Glomerular endothelial cell (primary cell): ENCODE results near the gene USP34. TPM values are rescaled to one million over a fixed set of nuclear protein-coding genes. Genes with fewer than 3 reads are reported as not detected.

Experiments used
- DNase-seq: peaks from one replicate; pipeline ENCODE4 v3.0.0-alpha.2; 2011; ENCODE audit warnings: low read depth, low spot score; ENCODE audit errors: extremely low read depth
- total RNA-seq: library from RNA; depleted of rRNA; stranded (reverse); fragments of >200 nt; gene quantifications from 2 replicates; pipeline ENCODE4 v1.2.3, GENCODE V29; 2015

USP34 gene
- total RNA-seq, 1 donor from 2014 or later: 94.1 TPM

GRCh38 chr2:61327173-61327572 is 143.7 kb downstream of the USP34 start:
- no peak for DNase-seq

- DNase-seq: no peak
These were observed 144.5 kb downstream of the USP34 start for GRCh38 chr2:61326423-61326822.

- no peak for DNase-seq
These were observed 150.7 kb downstream of the USP34 start for GRCh38 chr2:61320181-61320580.

GRCh38 chr2:61318553-61318952 is 152.3 kb downstream of the USP34 start:
- DNase-seq: no peak

- DNase-seq: no peak
These were observed 174.9 kb downstream of the USP34 start for GRCh38 chr2:61295981-61296380.

- DNase-seq: no peak
These were observed 178.9 kb downstream of the USP34 start for GRCh38 chr2:61291851-61292575.

GRCh38 chr2:61288070-61288841 is 182.6 kb downstream of the USP34 start:
- no peak for DNase-seq

GRCh38 chr2:61287254-61287653 is 183.6 kb downstream of the USP34 start:
- DNase-seq: no peak

GRCh38 chr2:61283443-61284160 is 187.3 kb downstream of the USP34 start:
- no peak for DNase-seq

- no peak for DNase-seq
These were observed 188.7 kb downstream of the USP34 start for GRCh38 chr2:61282104-61282590.

GRCh38 chr2:61281321-61281720 is 189.6 kb downstream of the USP34 start:
- DNase-seq: no peak

GRCh38 chr2:61277756-61278155 is 193.1 kb downstream of the USP34 start:
- DNase-seq: no peak

GRCh38 chr2:61275575-61276184 is 195.2 kb downstream of the USP34 start:
- no peak for DNase-seq

GRCh38 chr2:61272421-61273070 is 198.3 kb downstream of the USP34 start:
- peak; percentile 4 for DNase-seq

- DNase-seq: no peak
These were observed 202.6 kb downstream of the USP34 start for GRCh38 chr2:61268249-61268648.

- DNase-seq: no peak
These were observed 204.0 kb downstream of the USP34 start for GRCh38 chr2:61266632-61267505.

- DNase-seq: no peak
These were observed 207.1 kb downstream of the USP34 start for GRCh38 chr2:61263830-61264229.

GRCh38 chr2:61262699-61263098 is 208.2 kb downstream of the USP34 start:
- no peak for DNase-seq

- no peak for DNase-seq
These were observed 213.4 kb downstream of the USP34 start for GRCh38 chr2:61257446-61257845.
